Stimulated activated naive CD4-positive, alpha-beta T cell (primary cell): ENCODE data around the gene LAP3.
"Not testable (repeated sequence)": the region's sequence is repeated elsewhere in the genome, so short reads cannot be mapped to it uniquely, and the experiment has no call there.

Experiments
- DNase-seq, 6 experiments: peaks; one replicate each; lab custom pipeline; 2025; lab: John Stamatoyannopoulos, UW

The LAP3 gene

DNA sequence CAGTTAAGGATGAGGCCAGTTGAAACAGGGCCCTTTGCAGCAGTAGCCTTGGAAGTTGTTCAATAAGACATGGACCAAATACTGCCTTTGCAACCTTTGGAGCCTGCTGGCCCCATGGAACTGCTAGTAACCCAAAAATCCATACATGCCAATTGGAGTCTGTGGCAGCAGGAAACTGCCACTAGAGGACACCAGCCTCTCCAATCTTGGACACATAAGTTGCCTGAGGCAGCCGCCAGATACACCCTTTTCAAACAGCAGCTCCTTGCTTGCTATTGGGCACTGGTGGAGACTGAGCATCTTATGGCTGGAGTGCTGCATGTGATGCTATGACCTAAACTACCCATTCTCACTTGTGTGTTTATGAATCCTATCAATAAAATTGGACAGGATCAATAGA lies 14.8 kb upstream of the LAP3 start:
- no peak for DNase-seq

GRCh38 chr4:17565846-17566245 lies 11.2 kb upstream of the LAP3 start:
- no peak for DNase-seq

DNA sequence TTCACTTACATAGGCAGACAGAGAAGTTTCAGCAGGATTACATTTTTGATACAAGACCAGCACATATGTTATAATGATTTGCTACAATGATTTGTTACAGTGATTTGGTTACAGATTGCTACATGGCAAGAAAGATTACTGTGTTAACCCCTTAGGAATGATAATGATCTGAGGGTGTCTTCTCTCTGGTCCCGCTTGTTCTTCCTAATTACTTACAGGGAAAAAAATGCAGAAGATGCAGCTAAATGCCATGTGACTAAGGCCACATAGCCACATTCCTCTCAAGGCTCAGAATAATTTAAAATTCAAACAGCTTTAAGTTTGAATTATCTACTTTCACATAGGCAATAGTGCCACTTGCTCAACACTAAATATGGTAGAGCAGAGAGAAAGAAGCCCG lies 9.7 kb upstream of the LAP3 start:
- no peak for DNase-seq

DNA sequence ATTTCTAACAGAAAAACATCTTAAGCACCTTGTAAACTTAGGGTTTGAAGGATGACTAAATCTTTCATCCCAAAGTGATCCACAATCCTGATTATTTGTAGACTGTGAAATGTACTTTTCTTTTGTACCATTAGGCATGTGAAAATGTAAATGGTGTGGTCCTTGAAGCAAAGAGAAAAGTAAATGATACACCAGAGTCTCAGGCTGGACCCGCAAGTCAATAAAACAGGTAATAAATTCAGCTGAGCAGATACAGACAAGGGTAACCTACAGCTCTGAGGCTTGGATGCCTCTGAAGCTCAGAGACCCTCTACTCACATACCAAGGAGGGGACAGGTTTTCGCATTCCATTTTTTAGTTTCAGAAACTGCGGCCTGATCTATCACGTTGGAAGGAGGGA lies 2.8 kb upstream of the LAP3 start:
- DNase-seq = no peak

- DNase-seq = not testable (repeated sequence)
Measured at GRCh38 chr4:17575177-17575576, 1.8 kb upstream of the LAP3 start.

DNA sequence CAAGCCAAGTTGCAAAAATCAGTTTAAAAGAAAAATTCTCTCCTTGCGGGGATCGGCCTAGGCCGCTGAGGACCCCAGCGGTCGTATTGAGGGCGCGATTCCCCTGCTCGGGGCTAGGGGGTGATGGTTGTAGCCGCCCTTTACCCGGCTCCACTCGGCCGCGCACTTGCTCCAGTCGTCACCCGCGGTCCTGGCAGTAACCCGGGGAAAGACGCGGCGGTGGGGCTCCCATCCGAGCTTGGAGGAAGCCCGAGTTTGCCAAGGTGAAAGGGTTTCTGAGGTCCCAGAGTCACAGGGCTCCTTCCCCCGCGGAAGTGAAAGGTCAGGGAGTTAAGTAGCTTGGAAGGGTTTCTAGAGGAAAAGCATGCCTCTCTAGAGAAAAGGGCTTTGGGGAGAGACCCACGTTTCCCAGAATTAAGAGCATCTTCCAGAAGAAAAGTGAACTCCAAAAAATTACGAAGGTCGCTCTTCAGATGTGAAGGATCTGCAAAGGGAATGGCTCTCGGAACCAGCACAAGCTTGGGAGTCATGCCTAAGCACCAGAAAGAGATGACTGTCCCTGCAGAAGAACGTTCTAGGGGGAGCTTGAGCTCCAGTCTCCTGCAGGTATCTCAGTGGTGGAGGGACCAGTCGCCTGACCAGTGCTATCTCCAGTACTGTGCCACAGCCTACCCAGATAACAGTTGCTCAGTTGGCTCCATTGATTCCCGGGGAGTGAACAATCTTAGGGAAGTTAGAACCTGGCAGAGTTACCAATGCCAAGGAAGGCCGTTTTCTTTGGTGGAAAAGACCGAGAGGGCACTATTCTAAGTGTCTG lies 875 bp downstream of the LAP3 start:
- peak in 1 of 6 experiments; percentile 16 for DNase-seq

DNA sequence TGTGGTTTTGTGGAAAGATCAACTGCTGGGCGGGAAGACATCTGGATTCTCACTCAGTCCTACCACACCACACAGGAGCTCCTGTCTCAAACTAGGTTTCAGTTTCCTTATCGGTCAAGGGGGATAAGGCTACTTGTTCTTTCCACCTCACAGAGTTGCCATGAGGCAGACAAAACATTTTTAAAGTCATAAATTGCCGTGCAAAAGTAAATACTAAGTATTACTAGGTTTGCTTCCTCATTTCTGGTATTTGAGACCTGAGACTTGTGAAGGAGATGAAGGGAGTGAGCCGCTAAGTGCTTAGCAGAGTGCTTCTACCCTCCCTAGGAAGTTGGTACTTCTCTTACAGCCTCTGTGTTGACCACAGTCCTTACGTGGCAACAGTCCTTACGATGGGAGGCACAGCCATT lies 1.5 kb downstream of the LAP3 start:
- peak in 1 of 6 experiments; percentile 33 for DNase-seq

DNA sequence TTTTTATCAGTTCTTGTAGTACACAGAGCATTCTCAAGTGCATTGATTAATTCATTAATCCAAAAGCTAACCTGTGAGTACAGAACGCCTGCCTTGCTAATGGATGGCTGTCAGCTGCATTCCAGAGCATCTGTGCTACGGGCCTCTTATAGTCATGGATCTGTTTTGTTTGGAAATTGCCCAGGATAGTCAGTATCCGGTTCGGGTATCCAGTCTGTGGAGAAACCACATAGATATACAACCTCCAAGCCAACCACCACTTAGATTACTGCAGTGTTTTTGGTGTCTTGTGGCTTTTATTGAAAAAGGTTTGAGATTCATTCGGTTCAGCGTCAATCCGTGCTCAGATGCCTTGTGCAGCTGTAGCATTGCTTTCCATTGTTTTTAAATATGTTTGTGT lies 4.0 kb downstream of the LAP3 start:
- DNase-seq = no peak

DNA sequence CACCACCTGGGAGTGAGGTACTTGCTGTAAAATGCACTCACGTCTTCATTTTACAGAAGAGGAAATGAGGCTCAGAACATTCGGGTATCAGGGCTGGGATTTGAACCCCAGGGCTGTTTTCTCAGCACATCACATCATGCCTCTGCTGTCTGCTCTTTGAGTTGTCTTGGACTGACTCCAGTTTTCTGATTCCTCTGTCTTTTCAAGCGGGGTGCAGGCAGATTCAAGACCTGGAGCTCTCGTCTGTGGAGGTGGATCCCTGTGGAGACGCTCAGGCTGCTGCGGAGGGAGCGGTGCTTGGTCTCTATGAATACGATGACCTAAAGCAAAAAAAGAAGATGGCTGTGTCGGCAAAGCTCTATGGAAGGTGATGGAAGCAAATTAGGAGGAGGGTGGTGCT lies 6.3 kb downstream of the LAP3 start:
- no peak for DNase-seq

GRCh38 chr4:17583941-17584340 lies 6.9 kb downstream of the LAP3 start:
- DNase-seq = no peak

- no peak for DNase-seq
Measured at GRCh38 chr4:17584521-17585213, 7.7 kb downstream of the LAP3 start.

- DNase-seq = no peak
Measured at GRCh38 chr4:17587094-17587822, 10.3 kb downstream of the LAP3 start.

- DNase-seq = no peak
Measured at GRCh38 chr4:17589355-17589754, 12.4 kb downstream of the LAP3 start.

DNA sequence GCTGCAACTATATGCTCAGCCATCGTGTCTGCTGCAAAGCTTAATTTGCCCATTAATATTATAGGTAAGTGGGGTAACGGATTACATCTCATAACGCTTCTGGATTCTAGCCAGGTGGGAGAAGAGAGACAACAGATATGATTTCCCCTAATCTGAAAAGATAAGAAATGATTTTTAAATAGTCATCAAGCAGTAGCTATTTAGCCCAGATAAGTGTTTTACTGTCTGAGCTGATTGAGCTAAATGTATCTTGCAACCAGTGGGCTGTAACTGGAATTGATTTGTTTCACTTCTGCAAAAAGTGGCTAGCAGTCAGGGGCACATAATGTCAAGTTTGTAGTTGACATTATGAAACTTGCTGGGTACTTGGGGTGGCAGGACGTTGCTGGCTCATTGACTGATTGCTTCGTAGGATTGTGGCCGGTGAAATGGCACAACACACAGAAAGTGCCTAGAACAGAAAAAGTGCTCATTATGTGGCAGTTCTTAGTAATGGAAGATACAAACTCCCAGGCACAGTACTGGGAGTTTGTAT lies 18.5 kb downstream of the LAP3 start:
- no peak for DNase-seq

GRCh38 chr4:17597517-17597916 lies 20.5 kb downstream of the LAP3 start:
- DNase-seq = peak in 1 of 6 experiments; percentile 1

- no peak for DNase-seq
Measured at GRCh38 chr4:17599826-17600225, 22.8 kb downstream of the LAP3 start.

GRCh38 chr4:17605236-17605635 lies 28.2 kb downstream of the LAP3 start:
- DNase-seq = no peak

DNA sequence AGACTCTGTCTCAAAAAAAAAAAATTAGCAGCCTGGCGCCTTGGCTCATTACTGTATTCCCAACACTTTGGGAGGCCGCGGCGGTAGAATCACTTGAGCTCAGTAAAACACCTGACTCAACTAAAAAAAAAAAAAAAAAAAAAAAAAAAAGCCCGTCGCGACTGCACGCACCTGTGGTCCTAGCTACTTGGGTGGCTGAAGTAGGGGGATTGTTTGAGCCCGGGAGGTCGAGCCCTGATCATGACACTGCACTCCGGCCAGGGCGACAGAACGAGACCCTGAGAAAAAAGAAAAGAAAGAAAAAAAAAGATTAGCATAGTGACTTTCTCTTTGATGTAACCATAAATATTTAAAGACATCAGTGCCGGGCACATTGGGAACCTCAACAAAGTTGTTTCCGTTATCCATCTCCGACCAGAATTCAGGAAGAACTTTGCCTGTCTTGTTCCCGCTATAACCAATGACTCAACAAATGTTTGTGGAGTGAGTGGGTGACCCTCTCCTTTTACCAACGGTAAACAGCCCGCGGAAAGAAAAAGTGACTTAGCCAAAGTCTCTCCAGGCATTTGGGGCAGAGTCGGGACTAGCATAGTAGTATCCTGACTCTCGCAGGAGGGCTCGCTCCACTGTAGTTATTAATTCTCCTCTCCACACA lies 36.9 kb downstream of the LAP3 start:
- peak in 5 of 6 experiments; percentile 18 to 60 (median 36) for DNase-seq

DNA sequence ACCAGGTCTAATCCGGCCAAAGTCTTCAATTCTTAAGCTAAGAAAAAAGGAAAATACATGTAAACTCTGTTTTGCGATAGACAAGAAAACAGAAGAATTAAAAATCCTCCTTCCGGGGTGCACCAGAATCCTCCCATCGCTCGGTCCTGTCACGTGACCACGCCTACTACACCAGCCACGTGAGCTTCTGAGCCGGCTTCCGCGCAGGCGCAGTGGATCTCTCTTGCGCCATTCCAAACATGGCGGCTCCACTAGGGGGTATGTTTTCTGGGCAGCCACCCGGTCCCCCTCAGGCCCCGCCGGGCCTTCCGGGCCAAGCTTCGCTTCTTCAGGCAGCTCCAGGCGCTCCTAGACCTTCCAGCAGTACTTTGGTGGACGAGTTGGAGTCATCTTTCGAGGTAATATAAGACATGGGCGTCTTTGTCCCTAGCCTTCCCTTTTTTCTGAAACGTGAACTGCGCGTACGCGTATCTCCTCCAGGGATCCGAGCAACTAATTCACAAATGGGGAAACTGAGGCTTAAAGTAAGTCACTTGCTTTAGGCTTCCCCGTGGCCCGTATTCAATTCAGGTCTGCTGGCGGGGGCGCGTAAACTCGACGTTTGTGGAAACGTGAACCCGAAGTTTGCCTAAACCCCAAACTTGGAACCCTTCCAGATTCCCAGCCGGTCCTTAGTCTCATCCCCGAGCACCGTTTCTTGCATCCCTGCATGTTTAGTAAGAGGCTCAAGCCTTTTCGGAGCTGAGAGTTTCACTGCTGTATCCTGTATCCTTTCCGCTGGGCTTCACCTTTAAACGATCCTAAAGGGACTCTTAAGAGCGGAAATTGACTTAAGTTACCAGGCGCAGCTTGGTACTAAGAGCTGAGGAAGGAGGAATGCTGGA lies 37.7 kb downstream of the LAP3 start, which contains the start of gene MED28:
TSS of gene MED28 (plus strand) at position 226 of the 884 bp plus-strand sequence. CDS start at position 240, 14 bp downstream.
- peak; percentile 86 to 94 (median 94) for DNase-seq

GRCh38 chr4:17616283-17616682 lies 39.3 kb downstream of the LAP3 start:
- DNase-seq = peak in 1 of 6 experiments; percentile 3

DNA sequence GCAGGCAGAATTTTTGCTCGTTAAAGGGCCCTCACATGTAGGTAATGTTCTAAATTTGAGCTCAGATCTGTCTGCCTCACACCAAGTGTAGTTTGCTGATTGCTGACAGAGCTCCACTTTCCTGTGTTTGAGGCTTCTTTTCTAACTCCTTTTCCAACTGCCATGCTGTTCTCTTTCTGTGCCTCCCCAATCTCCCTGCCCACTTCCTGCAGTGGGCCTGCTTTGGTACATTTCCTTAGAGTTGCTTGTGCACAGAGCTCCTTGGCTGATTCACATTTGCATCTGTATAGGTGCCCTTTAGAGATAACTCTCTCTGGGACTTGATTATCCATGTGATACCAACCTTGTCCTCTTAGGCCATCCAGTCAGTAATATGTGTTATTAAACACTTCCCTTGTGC lies 41.9 kb downstream of the LAP3 start:
- DNase-seq = no peak
